ENCODE measurements around the gene ATL1. TPM values are rescaled to one million over a fixed set of nuclear protein-coding genes. Genes with fewer than 3 reads are reported as not detected.
A peak's percentile ranks its signal among the peaks of the same experiment; 100 is the strongest.

Gene ATL1
- total and polyA plus RNA-seq, 2 experiments from 2014 or later: 4.3 to 6.0 TPM

DNA sequence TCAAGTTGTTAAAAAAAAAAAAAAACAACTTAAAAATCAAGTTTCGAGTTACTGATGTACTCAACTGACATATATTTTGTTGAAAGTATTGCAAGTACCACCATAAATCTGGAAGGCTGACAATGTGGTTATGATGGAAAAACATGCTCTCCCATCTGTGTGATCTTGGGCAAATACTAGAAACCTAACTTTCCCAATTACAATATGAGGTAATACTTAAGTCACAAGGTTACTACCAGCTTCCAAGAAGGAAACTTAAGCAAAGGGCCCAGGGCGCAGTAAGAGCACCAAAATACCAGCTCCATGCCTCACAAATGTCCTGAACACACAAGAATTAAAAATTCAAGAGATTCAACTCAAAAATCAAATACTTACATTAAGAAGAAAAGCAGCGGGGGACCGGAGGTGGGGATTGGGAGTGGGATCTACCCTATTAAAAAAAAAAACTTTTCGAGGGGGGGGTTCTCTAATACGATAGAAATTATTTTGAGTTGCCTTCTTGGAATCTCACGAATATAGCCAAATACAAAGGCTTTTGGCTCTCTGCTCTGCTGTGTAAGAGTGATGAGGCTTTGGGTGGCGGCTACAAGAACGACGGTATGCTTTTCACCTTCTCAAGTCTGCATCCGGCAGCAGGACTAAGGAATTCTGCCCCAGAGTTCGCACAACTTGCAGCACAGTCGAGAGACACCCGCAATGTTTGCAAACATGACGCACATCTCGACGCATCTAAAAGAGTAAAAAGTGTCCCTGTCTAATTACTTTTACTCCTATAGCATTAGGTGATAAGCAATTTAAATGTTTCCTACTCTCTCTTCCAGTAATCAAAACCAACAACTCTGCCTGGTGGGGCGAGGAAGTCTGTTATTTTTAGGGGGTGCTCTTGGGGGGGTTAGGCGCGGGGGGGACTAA lies 107.1 kb downstream of the ATL1 start:
- no peak for TF ChIP-seq EZH2 (IDR thresholded peaks at IDR 0.05; ENCODE audit: borderline replicate concordance)
- TF ChIP-seq, protein P1, sequence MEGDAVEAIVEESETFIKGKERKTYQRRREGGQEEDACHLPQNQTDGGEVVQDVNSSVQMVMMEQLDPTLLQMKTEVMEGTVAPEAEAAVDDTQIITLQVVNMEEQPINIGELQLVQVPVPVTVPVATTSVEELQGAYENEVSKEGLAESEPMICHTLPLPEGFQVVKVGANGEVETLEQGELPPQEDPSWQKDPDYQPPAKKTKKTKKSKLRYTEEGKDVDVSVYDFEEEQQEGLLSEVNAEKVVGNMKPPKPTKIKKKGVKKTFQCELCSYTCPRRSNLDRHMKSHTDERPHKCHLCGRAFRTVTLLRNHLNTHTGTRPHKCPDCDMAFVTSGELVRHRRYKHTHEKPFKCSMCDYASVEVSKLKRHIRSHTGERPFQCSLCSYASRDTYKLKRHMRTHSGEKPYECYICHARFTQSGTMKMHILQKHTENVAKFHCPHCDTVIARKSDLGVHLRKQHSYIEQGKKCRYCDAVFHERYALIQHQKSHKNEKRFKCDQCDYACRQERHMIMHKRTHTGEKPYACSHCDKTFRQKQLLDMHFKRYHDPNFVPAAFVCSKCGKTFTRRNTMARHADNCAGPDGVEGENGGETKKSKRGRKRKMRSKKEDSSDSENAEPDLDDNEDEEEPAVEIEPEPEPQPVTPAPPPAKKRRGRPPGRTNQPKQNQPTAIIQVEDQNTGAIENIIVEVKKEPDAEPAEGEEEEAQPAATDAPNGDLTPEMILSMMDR (IDR thresholded peaks at IDR 0.05; ENCODE audit: poor library complexity): no peak
- TF ChIP-seq EZH2phosphoT487 (IDR thresholded peaks at IDR 0.05; ENCODE audit: low read depth, severe bottlenecking, unreplicated experiment): no peak
- Histone ChIP-seq H2AFZ (peak overlapping the region; percentile 93), H3K79me2 (peaks cover 45% of the 10 kb centered on the region), H3K27ac (peak overlapping the region; percentile 99), H3K9me2 (replicated peaks; ENCODE audit: insufficient read depth) (no peaks in the 10 kb centered on the region), H3K36me3 (replicated peaks; ENCODE audit: insufficient read depth, low read depth) (no peaks in the 10 kb centered on the region), H3K4me1 (ENCODE audit: insufficient read depth) (no peaks in the 10 kb centered on the region), H3K9me3 (ENCODE audit: low read depth) (no peaks in the 10 kb centered on the region), H3K4me3 (peak overlapping the region; percentile 71), H4K20me1 (ENCODE audit: insufficient read depth, poor library complexity, severe bottlenecking) (peaks cover 6% of the 10 kb centered on the region), H3K27me3 (no peaks in the 10 kb centered on the region), H3K4me2 (peak overlapping the region; percentile 83)
- DNase-seq (ENCODE audit: low spot score): peak; percentile 63
- under 1% methylated on average over 20 of the region's 20 CpGs for WGBS (ENCODE audit: low lambda C conversion rate, missing lambda C conversion rate)

DNA sequence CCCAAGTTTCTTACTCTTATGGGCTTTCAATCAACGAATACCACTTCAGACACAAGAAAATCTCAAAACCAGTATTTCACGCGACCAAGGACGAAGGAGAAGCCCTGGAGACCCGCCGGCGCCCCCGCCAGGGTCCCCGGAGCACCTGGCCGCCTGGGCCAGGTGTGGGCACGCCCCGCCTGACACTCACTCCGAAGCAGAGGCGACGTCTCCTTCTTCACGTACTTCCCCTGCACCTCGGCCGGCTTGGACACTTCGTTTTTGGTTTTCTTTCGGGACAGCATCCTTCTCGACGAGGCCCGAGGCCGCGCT lies 107.7 kb downstream of the ATL1 start:
- peak; percentile 53 for DNase-seq (ENCODE audit: low spot score)
- Histone ChIP-seq H3K27me3 (no peaks in the 10 kb centered on the region), H3K4me3 (peak overlapping the region; percentile 71), H3K27ac (peak overlapping the region; percentile 99), H3K4me2 (peak overlapping the region; percentile 83), H2AFZ (peak overlapping the region; percentile 93), H3K9me3 (ENCODE audit: low read depth) (no peaks in the 10 kb centered on the region), H3K9me2 (replicated peaks; ENCODE audit: insufficient read depth) (no peaks in the 10 kb centered on the region), H4K20me1 (ENCODE audit: insufficient read depth, poor library complexity, severe bottlenecking) (peaks cover 6% of the 10 kb centered on the region), H3K79me2 (peaks cover 41% of the 10 kb centered on the region), H3K4me1 (ENCODE audit: insufficient read depth) (no peaks in the 10 kb centered on the region), H3K36me3 (replicated peaks; ENCODE audit: insufficient read depth, low read depth) (no peaks in the 10 kb centered on the region)
- WGBS (ENCODE audit: low lambda C conversion rate, missing lambda C conversion rate): under 1% methylated on average over 20 of the region's 25 CpGs
- TF ChIP-seq EZH2 (IDR thresholded peaks at IDR 0.05; ENCODE audit: borderline replicate concordance): no peak
- no peak for TF ChIP-seq EZH2phosphoT487 (IDR thresholded peaks at IDR 0.05; ENCODE audit: low read depth, severe bottlenecking, unreplicated experiment)
- TF ChIP-seq, protein P1 (IDR thresholded peaks at IDR 0.05; ENCODE audit: poor library complexity): no peak

DNA sequence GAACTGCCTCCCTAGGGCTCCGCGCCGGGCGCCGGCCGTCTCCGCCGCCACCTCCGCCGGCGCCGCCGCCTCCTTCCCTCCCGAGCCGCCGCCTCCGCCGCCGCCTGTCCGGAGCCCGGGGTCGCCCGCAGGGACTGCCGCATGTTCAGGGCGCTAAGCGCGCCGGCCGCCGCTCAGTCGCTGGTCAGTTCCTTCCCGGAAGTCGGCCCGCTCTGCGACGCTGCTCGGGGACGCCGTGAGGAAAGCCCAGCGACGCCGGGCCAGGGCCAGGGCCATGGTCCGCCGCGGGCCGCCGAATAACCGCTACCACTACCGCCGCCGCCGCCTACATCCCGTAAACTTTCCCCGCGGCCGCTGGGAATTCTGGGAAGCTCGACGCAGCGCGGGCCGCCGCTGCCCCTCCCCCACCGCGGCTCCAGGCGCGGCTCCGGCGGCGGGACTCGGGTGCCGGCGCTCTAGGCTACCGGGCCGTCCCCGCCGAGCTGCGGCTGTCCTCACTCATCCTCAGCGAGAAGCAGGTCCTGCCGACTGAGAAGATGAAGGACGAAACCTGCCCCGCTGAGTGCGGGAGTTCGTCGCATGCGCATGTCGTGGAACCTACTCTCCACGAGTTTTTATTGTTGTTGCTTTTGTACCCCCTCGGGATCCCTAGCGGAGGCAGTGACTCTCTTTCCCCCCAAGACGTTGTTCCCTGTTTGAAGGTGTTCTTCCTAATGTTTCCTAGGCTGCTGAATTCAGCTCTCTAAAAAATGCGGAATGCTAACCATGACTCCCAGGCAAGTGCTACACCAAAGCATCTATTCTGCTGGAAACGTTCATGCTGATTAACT lies 108.3 kb downstream of the ATL1 start, which contains the start of gene SAV1:
Gene SAV1 (minus strand): TSS at position 311 of the 830 bp plus-strand sequence. CDS start 339 bp downstream, outside the sequence.
- TF ChIP-seq EZH2phosphoT487 (IDR thresholded peaks at IDR 0.05; ENCODE audit: low read depth, severe bottlenecking, unreplicated experiment): no peak
- no peak for TF ChIP-seq EZH2 (IDR thresholded peaks at IDR 0.05; ENCODE audit: borderline replicate concordance)
- TF ChIP-seq, protein P1 (IDR thresholded peaks at IDR 0.05; ENCODE audit: poor library complexity): no peak
- Histone ChIP-seq H3K4me1 (ENCODE audit: insufficient read depth) (no peaks in the 10 kb centered on the region), H2AFZ (peak within 1 kb of the TSS; percentile 93), H3K4me3 (peak within 1 kb of the TSS; percentile 71), H3K9me2 (replicated peaks; ENCODE audit: insufficient read depth) (no peaks in the 10 kb centered on the region), H4K20me1 (ENCODE audit: insufficient read depth, poor library complexity, severe bottlenecking) (peaks cover 6% of the 10 kb centered on the region), H3K27me3 (no peaks in the 10 kb centered on the region), H3K4me2 (peak within 1 kb of the TSS; percentile 83), H3K27ac (peak within 1 kb of the TSS; percentile 99), H3K36me3 (replicated peaks; ENCODE audit: insufficient read depth, low read depth) (no peaks in the 10 kb centered on the region), H3K79me2 (peaks cover 41% of the 10 kb centered on the region), H3K9me3 (ENCODE audit: low read depth) (no peaks in the 10 kb centered on the region)
- DNase-seq (ENCODE audit: low spot score): peak; percentile 93
- WGBS (ENCODE audit: low lambda C conversion rate, missing lambda C conversion rate): 1% methylated on average over 56 of the region's 92 CpGs
